Right lobe of liver (tissue), 4 donors: Measurements from ENCODE around the gene ALK.

Experiments used
- POLR2A ChIP-seq: fragments of 450-650 bp; IDR thresholded peaks from one replicate; pipeline ENCODE4 v1.6.1; 2017; ENCODE audit warnings: antibody characterized with exemption, mild to moderate bottlenecking
- TF ChIP-seq, protein P1 (sequence below), 4 donors: fragments of 200-600 bp in 3 of 4; fragments of 450-650 bp in 1 of 4; IDR thresholded peaks; one replicate each; pipeline versions ENCODE4 v1.5.1 to v1.8.0; 2016 to 2022; ENCODE audit warnings: antibody characterized with exemption in 4 of 4, mild to moderate bottlenecking in 2 of 4
- donor health status: DM: no; HTN: no; CAD: no.
- donor health status: DM: no; HTN: no; CAD: no.
- donor health status: DM: no; HTN: yes; CAD: no.

DNA sequence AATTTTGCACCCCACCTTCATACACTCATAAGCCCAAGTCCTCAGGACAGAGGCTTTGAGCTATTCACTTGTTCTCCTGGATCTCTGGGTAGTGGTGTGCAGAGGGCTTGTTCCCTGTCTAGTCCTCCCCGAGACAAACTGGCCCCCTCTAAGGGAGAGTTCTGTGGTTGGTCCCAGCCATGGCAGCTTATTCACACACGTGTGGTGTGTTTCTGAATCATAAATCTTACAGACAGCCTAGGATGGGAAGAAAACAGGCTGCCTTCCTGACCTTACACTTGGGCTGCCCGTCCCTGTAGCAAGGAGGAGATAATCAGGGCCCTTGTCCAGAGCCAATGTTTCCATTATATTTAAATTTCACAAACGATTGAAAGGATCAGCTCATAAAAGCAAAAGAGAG, 551.2 kb downstream of the ALK start:
- TF ChIP-seq, protein P1, sequence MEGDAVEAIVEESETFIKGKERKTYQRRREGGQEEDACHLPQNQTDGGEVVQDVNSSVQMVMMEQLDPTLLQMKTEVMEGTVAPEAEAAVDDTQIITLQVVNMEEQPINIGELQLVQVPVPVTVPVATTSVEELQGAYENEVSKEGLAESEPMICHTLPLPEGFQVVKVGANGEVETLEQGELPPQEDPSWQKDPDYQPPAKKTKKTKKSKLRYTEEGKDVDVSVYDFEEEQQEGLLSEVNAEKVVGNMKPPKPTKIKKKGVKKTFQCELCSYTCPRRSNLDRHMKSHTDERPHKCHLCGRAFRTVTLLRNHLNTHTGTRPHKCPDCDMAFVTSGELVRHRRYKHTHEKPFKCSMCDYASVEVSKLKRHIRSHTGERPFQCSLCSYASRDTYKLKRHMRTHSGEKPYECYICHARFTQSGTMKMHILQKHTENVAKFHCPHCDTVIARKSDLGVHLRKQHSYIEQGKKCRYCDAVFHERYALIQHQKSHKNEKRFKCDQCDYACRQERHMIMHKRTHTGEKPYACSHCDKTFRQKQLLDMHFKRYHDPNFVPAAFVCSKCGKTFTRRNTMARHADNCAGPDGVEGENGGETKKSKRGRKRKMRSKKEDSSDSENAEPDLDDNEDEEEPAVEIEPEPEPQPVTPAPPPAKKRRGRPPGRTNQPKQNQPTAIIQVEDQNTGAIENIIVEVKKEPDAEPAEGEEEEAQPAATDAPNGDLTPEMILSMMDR (IDR thresholded peaks at IDR 0.05): no peak
- no peak for TF ChIP-seq POLR2A
